Peyer's patch (tissue), 4 donors: ENCODE measurements around the gene GGPS1. TPM values are rescaled to one million over a fixed set of nuclear protein-coding genes. Genes with fewer than 3 reads are reported as not detected.

ENCODE experiments used
- DNase-seq, 3 donors: peaks; one replicate each; pipeline ENCODE4 v3.0.0-alpha.2; 2017 to 2019
- H3K27ac ChIP-seq, 4 donors: fragments of 200-600 bp; sonication (generic); one replicate each; pipeline ENCODE4 v1.5.1; 2016 to 2019
- H3K27me3 ChIP-seq, 2 donors: fragments of 200-600 bp; sonication (generic); one replicate each; pipeline ENCODE4 v1.5.1; 2019
- H3K36me3 ChIP-seq, 3 donors: fragments of 200-600 bp; sonication (generic); one replicate each; pipeline ENCODE4 v1.5.1; 2016 to 2019
- H3K4me1 ChIP-seq, 4 donors: fragments of 200-600 bp; sonication (generic); one replicate each; pipeline ENCODE4 v1.5.1; 2016 to 2019
- H3K4me3 ChIP-seq, 4 donors: fragments of 200-600 bp; sonication (generic); 1 replicate in 3 of 4; 2 replicates in 1 of 4; pipeline ENCODE4 v1.5.1; 2016 to 2019; ENCODE audit warnings: mild to moderate bottlenecking in 1 of 4
- H3K9me3 ChIP-seq, 4 donors: fragments of 200-600 bp; sonication (generic); one replicate each; pipeline ENCODE4 v1.5.1; 2016 to 2019; ENCODE audit warnings: mild to moderate bottlenecking in 1 of 4
- CTCF ChIP-seq, 6 experiments: fragments of 450-650 bp in 4 of 6; fragments of 200-600 bp in 2 of 6; sonication (generic) in 1 of 6; IDR thresholded peaks; one replicate each; pipeline ENCODE4 v1.5.1; 2017 to 2019; ENCODE audit warnings: antibody characterized with exemption in 6 of 6, mild to moderate bottlenecking in 3 of 6, moderate library complexity in 1 of 6
- POLR2A ChIP-seq, 2 donors: fragments of 450-650 bp; IDR thresholded peaks; one replicate each; pipeline ENCODE4 v1.5.1; 2017; ENCODE audit warnings: antibody characterized with exemption in 2 of 2, mild to moderate bottlenecking in 2 of 2, moderate library complexity in 2 of 2
- total RNA-seq, 4 donors: library from RNA; depleted of rRNA; stranded (reverse); fragments of >200 nt; gene quantifications; one replicate each; pipeline ENCODE4 v1.1.0, GENCODE V29; 2016

GGPS1 gene
- total RNA-seq, 4 donors from 2014 or later, result 12.3 to 23.1 (median 18.5) TPM

- Histone ChIP-seq H3K27me3 (no peaks in the 10 kb centered on the region), H3K36me3 (peaks cover 0 to 7% (median 0%) of the 10 kb centered on the region in 3 donors), H3K9me3 (no peaks in the 10 kb centered on the region), H3K4me1 (peaks cover 0 to 18% (median 5%) of the 10 kb centered on the region in 4 donors), H3K4me3 (no peak overlapping the region), H3K27ac (no peak overlapping the region)
- DNase-seq, result no peak
- TF ChIP-seq POLR2A (IDR thresholded peaks at IDR 0.05) (no peak), CTCF (IDR thresholded peaks at IDR 0.05) (no peak)
Observed at GRCh38 chr1:235313262-235313661, 15.1 kb upstream of the GGPS1 start.

GRCh38 chr1:235313931-235314678 is 14.3 kb upstream of the GGPS1 start:
- TF ChIP-seq CTCF (IDR thresholded peaks at IDR 0.05) (no peak), POLR2A (IDR thresholded peaks at IDR 0.05) (no peak)
- H3K9me3 ChIP-seq, result no peaks in the 10 kb centered on the region
- no peak overlapping the region for H3K4me3 ChIP-seq
- H3K4me1 ChIP-seq, result peaks cover 0 to 18% (median 5%) of the 10 kb centered on the region in 4 donors
- H3K27me3 ChIP-seq, result no peaks in the 10 kb centered on the region
- peaks cover 0 to 11% (median 0%) of the 10 kb centered on the region in 3 donors for H3K36me3 ChIP-seq
- H3K27ac ChIP-seq, result no peak overlapping the region
- DNase-seq, result no peak

DNA sequence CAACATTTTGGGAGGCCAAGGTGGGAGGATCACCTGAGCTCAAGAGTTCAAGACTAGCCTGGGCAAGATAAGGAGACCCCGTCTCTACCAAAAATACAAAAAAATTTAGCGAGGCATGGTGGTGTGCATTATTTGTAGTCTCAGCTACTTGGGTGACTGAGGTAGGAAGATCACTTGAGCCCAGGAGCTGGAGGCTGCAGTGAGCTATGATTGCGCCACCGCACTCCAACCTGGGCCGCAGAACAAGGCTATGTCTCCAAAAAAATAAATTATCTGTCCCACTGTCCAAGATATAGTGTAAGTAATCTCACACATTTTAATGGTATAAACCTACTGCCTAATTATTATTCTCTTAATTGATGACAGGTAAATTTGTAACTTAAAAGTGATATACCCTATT is 13.2 kb upstream of the GGPS1 start:
- no peak for TF ChIP-seq POLR2A (IDR thresholded peaks at IDR 0.05)
- TF ChIP-seq CTCF (IDR thresholded peaks at IDR 0.05), result no peak
- H3K36me3 ChIP-seq, result peaks cover 0 to 11% (median 0%) of the 10 kb centered on the region in 3 donors
- H3K4me1 ChIP-seq, result peaks cover 0 to 18% (median 5%) of the 10 kb centered on the region in 4 donors
- H3K27me3 ChIP-seq, result no peaks in the 10 kb centered on the region
- no peaks in the 10 kb centered on the region for H3K9me3 ChIP-seq
- DNase-seq, result no peak
- no peak overlapping the region for H3K27ac ChIP-seq
- no peak overlapping the region for H3K4me3 ChIP-seq

DNA sequence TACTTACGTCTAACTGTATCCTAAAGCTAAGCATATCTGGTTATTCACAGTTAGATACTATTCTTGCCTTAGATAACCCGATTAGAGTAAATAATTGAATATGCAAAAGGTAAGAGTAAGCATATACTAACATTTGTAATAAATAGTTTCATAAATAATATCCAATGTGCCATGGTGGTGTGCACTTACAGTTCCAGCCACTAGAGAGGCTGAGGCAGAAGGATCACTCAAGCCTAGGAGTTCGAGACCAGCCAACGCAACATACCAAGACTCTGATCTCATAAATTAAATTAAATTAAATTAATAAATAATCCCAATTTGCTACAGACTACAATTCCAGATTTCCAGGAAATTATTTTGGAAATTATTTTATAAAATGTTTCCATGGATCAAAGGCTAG is 12.6 kb upstream of the GGPS1 start:
- DNase-seq, result no peak
- TF ChIP-seq POLR2A (IDR thresholded peaks at IDR 0.05) (no peak), CTCF (IDR thresholded peaks at IDR 0.05) (peak in 1 of 6 experiments; percentile 20)
- H3K36me3 ChIP-seq, result peaks cover 0 to 14% (median 0%) of the 10 kb centered on the region in 3 donors
- no peaks in the 10 kb centered on the region for H3K27me3 ChIP-seq
- no peaks in the 10 kb centered on the region for H3K9me3 ChIP-seq
- peaks cover 0 to 18% (median 5%) of the 10 kb centered on the region in 4 donors for H3K4me1 ChIP-seq
- no peak overlapping the region for H3K4me3 ChIP-seq
- no peak overlapping the region for H3K27ac ChIP-seq

DNA sequence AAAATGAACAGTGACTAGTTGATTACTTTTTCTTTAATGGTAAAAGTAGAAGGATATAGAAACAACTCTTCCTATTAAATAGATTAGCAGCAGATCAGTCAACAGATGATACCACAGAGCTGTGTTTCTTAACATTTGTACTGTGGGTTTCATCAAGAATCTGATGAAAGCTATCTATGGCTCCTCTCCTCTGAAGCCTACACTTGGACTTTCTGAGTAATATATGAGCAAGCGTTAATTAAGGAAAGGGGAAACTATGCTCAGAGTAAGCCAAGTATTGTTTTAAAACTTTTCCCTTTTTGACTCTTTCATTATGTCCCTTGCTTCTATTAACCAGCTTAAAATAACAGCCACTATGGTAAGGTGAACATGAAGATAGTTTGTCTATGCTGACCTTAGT is 11.2 kb upstream of the GGPS1 start:
- no peak overlapping the region for H3K27ac ChIP-seq
- H3K36me3 ChIP-seq, result peaks cover 0 to 12% (median 0%) of the 10 kb centered on the region in 3 donors
- peaks cover 0 to 18% (median 5%) of the 10 kb centered on the region in 4 donors for H3K4me1 ChIP-seq
- H3K27me3 ChIP-seq, result no peaks in the 10 kb centered on the region
- no peaks in the 10 kb centered on the region for H3K9me3 ChIP-seq
- TF ChIP-seq POLR2A (IDR thresholded peaks at IDR 0.05) (no peak), CTCF (IDR thresholded peaks at IDR 0.05) (no peak)
- DNase-seq, result no peak
- H3K4me3 ChIP-seq, result no peak overlapping the region
